Activated CD8-positive, alpha-beta memory T cell treated with anti-CD3 and anti-CD28 coated beads for 4 hours (primary cell): ENCODE results near the gene HMX1.
A peak's percentile ranks its signal among the peaks of the same experiment; 100 is the strongest.

Source experiments
- DNase-seq, 2 donors: peaks; one replicate each; pipeline ENCODE4 v3.0.0-alpha.2; 2020; ENCODE audit warnings: low read depth in 2 of 2

The HMX1 gene

GRCh38 chr4:8871417-8872401, at the start of gene HMX1:
HMX1 (minus strand) TSS chr4:8871839; CDS start chr4:8871614, 225 bp downstream.
- no peak for DNase-seq

GRCh38 chr4:8920969-8921368, 49.3 kb upstream of the HMX1 start:
- DNase-seq, result no peak

GRCh38 chr4:8920289-8920965, 48.8 kb upstream of the HMX1 start:
- DNase-seq, result no peak

GRCh38 chr4:8919651-8920288, 48.1 kb upstream of the HMX1 start:
- no peak for DNase-seq

GRCh38 chr4:8917868-8918783, 46.5 kb upstream of the HMX1 start:
- peak; percentile 6 to 8 for DNase-seq

- no peak for DNase-seq
These were observed 45.7 kb upstream of the HMX1 start for GRCh38 chr4:8917321-8917811.

GRCh38 chr4:8916906-8917305, 45.3 kb upstream of the HMX1 start:
- DNase-seq, result no peak

- DNase-seq, result no peak
These were observed 44.8 kb upstream of the HMX1 start for GRCh38 chr4:8916351-8916885.

GRCh38 chr4:8915201-8916200, 43.9 kb upstream of the HMX1 start:
- DNase-seq, result no peak

GRCh38 chr4:8914461-8915171, 43.0 kb upstream of the HMX1 start:
- DNase-seq, result no peak

GRCh38 chr4:8913858-8914460, 42.3 kb upstream of the HMX1 start:
- no peak for DNase-seq

GRCh38 chr4:8913121-8913857, 41.6 kb upstream of the HMX1 start:
- DNase-seq, result no peak

GRCh38 chr4:8912506-8912905, 40.9 kb upstream of the HMX1 start:
- DNase-seq, result no peak

GRCh38 chr4:8912089-8912455, 40.4 kb upstream of the HMX1 start:
- DNase-seq, result no peak

GRCh38 chr4:8911316-8912088, 39.9 kb upstream of the HMX1 start:
- no peak for DNase-seq

- DNase-seq, result no peak
These were observed 39.2 kb upstream of the HMX1 start for GRCh38 chr4:8910822-8911315.
